HL-60 (cell line): ENCODE data around the gene CCM2.

Source experiments
- DNase-seq, 2 experiments: peaks; one replicate each; pipeline ENCODE4 v3.0.0-alpha.2; 2010 to 2020; ENCODE audit warnings: low read depth in 1 of 2, low spot score in 1 of 2
- H3K27ac ChIP-seq: fragments of 250-450 bp; sonication (Bioruptor Pico); replicated peaks from 2 replicates; pipeline ENCODE4 v1.5.1; 2020; ENCODE audit warnings: mild to moderate bottlenecking, moderate library complexity
- H3K27me3 ChIP-seq: fragments of 250-450 bp; sonication (Bioruptor Pico); 2 replicates; pipeline ENCODE4 v1.5.1; 2021; ENCODE audit warnings: mild to moderate bottlenecking, moderate library complexity; ENCODE audit not compliant: insufficient read depth, poor library complexity, severe bottlenecking
- H3K4me3 ChIP-seq: replicated peaks from 2 replicates; pipeline ENCODE4 v1.5.1; 2011; ENCODE audit warnings: mild to moderate bottlenecking, control low read depth, low read length; ENCODE audit not compliant: insufficient read depth
- GABPA ChIP-seq: IDR thresholded peaks from 2 replicates; pipeline ENCODE4 v1.6.1; 2012; ENCODE audit warnings: low read depth
- POLR2AphosphoS5 ChIP-seq: IDR thresholded peaks from 2 replicates; pipeline ENCODE4 v1.6.1; 2012; ENCODE audit warnings: low read depth
- SPI1 ChIP-seq: IDR thresholded peaks from 2 replicates; pipeline ENCODE4 v1.6.1; 2012; ENCODE audit warnings: low read depth, mild to moderate bottlenecking, borderline replicate concordance
- TF ChIP-seq, protein P1 (sequence below): IDR thresholded peaks from 2 replicates; pipeline ENCODE4 v1.6.1; 2012; ENCODE audit warnings: low read depth; ENCODE audit not compliant: insufficient replicate concordance
- TF ChIP-seq, protein P2 (sequence below): IDR thresholded peaks from one replicate; pipeline ENCODE4 v1.5.1; 2011; ENCODE audit warnings: low read length, control low read depth, inconsistent platforms; ENCODE audit not compliant: insufficient read depth

The CCM2 gene

DNA sequence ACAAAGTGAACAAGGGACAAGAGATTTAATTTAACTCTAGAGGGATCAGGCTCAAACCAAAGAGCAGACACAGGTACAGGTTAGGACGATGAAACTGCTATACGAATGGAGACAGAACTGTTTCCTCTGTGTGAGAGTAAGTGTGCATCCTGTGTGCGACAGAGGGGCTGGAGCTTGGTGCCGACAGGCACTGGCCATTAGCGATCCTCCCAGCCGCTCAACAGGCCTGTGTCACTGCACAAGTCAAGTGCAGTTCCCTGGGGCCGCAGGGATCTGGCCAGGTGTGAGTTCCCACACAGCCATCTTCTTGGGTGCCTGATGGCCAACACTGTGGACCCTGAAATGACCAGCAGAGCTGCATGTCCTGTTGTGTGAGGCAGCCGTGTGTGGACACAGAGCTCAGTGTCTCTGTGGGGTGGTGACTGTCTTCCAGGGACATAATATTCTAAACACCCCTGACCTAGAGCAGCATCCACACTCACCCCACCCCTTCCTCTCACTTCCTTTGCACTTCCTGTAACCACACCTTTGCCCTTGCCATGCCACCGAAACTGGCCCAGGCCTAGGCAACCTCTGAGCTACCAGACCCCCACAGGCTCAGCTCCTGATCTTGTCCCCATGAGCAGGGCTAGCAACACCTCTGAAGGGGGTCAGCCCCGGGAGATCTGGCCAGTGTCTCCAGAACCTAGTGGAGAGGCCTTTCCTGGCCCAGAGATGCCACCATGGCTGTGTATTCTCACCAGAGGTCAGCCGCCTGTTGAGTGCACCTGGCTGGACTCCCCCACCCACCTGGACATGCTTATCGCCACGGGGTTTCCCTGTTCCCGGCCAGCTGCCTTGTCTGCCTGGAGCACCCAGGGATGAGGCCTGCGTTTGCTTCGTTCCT is 123.2 kb downstream of the CCM2 start:
- Histone ChIP-seq H3K27me3 (no peaks in the 10 kb centered on the region), H3K4me3 (no peak overlapping the region), H3K27ac (no peak overlapping the region)
- TF ChIP-seq SPI1, result no peak
- TF ChIP-seq, protein P1, sequence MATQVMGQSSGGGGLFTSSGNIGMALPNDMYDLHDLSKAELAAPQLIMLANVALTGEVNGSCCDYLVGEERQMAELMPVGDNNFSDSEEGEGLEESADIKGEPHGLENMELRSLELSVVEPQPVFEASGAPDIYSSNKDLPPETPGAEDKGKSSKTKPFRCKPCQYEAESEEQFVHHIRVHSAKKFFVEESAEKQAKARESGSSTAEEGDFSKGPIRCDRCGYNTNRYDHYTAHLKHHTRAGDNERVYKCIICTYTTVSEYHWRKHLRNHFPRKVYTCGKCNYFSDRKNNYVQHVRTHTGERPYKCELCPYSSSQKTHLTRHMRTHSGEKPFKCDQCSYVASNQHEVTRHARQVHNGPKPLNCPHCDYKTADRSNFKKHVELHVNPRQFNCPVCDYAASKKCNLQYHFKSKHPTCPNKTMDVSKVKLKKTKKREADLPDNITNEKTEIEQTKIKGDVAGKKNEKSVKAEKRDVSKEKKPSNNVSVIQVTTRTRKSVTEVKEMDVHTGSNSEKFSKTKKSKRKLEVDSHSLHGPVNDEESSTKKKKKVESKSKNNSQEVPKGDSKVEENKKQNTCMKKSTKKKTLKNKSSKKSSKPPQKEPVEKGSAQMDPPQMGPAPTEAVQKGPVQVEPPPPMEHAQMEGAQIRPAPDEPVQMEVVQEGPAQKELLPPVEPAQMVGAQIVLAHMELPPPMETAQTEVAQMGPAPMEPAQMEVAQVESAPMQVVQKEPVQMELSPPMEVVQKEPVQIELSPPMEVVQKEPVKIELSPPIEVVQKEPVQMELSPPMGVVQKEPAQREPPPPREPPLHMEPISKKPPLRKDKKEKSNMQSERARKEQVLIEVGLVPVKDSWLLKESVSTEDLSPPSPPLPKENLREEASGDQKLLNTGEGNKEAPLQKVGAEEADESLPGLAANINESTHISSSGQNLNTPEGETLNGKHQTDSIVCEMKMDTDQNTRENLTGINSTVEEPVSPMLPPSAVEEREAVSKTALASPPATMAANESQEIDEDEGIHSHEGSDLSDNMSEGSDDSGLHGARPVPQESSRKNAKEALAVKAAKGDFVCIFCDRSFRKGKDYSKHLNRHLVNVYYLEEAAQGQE, result no peak
- TF ChIP-seq GABPA, result no peak
- no peak for TF ChIP-seq POLR2AphosphoS5
- TF ChIP-seq, protein P2, sequence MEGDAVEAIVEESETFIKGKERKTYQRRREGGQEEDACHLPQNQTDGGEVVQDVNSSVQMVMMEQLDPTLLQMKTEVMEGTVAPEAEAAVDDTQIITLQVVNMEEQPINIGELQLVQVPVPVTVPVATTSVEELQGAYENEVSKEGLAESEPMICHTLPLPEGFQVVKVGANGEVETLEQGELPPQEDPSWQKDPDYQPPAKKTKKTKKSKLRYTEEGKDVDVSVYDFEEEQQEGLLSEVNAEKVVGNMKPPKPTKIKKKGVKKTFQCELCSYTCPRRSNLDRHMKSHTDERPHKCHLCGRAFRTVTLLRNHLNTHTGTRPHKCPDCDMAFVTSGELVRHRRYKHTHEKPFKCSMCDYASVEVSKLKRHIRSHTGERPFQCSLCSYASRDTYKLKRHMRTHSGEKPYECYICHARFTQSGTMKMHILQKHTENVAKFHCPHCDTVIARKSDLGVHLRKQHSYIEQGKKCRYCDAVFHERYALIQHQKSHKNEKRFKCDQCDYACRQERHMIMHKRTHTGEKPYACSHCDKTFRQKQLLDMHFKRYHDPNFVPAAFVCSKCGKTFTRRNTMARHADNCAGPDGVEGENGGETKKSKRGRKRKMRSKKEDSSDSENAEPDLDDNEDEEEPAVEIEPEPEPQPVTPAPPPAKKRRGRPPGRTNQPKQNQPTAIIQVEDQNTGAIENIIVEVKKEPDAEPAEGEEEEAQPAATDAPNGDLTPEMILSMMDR, result no peak
- DNase-seq, result no peak

DNA sequence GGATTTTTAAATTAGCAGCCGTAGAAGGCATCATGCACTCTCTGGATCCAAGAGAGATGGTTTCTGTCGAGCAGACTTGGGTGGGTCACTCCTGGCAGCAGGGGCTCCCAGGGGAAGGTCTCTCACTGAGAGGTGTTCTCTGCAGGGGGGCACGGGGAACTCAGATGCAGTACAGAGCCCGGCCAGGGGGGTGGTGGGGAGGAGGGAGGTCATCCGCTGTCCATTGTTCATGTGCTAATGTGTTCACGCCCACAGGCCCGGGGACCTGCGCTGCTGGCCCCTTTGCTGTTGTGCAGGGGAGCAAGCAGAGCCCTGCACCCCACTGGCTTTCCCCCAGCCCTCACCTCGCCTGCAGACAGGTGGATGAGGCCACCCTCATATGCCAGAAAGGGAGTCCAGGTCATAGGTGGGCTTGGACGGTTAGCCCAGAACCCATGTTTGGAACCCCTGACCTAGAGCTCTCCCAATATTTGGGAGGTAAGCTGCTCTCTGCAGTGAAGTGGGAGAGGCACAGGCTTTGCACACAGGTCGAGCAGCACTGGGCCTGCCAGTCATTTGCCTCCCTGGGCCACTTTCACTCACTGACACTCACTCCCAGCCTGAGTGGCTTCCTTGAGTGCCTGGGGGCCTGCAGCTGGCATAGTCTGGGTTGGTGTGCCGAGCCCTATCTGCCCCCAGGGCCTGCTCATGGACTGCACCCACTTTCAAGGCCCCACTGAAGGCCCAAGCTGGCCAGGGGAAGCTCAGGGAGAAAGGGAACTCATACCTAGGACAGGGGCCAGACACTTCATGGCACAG is 124.1 kb downstream of the CCM2 start:
- no peaks in the 10 kb centered on the region for H3K27me3 ChIP-seq
- H3K4me3 ChIP-seq, result no peak overlapping the region
- no peak overlapping the region for H3K27ac ChIP-seq
- no peak for DNase-seq
- TF ChIP-seq POLR2AphosphoS5 (no peak), SPI1 (no peak), GABPA (no peak)
- TF ChIP-seq, protein P1, result no peak
- TF ChIP-seq, protein P2, result no peak

DNA sequence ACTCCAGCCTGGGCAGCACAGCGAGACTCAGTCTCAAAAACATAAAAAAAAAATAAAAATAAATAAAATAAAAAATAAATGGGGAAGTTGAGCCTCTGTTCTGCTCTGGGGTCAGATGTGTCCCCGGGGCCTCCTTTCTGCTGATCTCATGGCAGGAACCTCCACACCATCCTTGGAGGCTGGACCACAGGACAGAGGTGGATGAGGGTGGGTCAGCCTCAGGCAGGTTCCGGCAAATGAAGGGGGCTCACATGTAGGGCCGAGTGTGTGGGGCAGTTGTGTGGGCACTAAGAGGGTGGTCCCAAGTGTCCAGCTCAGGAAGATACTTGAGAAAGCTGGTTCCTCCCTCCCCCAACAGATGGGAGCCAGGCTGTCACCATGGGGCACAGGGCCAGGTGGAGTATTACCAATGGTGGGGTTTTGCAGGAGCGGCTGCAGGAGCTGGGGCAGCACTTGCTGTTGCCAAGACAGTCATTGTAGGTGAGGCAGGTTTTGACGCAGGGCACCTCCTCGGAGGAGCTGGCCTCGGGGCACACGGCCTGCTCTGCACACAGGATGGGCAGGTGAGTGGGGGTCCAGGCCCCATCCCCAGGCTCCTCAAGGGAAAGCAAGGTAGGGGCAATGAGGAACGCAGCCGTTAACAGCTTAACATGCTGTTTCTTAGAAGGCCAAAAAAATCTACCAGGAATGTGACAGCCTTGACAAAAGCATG is 125.3 kb downstream of the CCM2 start:
- H3K4me3 ChIP-seq, result no peak overlapping the region
- no peak for DNase-seq
- TF ChIP-seq POLR2AphosphoS5 (no peak), GABPA (no peak), SPI1 (no peak)
- TF ChIP-seq, protein P2, result no peak
- TF ChIP-seq, protein P1, result no peak
- no peaks in the 10 kb centered on the region for H3K27me3 ChIP-seq
- no peak overlapping the region for H3K27ac ChIP-seq
